ENCODE results near the gene GLCCI1.
"Not testable (repeated sequence)": the region's sequence is repeated elsewhere in the genome, so short reads cannot be mapped to it uniquely, and the experiment has no call there.

Gene GLCCI1

GRCh38 chr7:8037151-8037550, 68.6 kb downstream of the GLCCI1 start:
- Histone ChIP-seq H3K36me3 (ENCODE audit: control insufficient read depth, insufficient read depth, low read length) (no peaks in the 10 kb centered on the region), H3K9ac (no peak overlapping the region), H3K4me2 (ENCODE audit: low read length) (no peak overlapping the region), H3K9me3 (ENCODE audit: control insufficient read depth, low read length) (no peaks in the 10 kb centered on the region), H3K4me3 (ENCODE audit: low read depth, low read length) (no peak overlapping the region), H3K79me2 (no peaks in the 10 kb centered on the region), H3K4me1 (peaks cover 7% of the 10 kb centered on the region), H3K27ac (no peak overlapping the region), H3K27me3 (ENCODE audit: control insufficient read depth, insufficient read depth, low read length) (no peaks in the 10 kb centered on the region), H2AFZ (no peak overlapping the region)
- no peak for TF ChIP-seq CTCF (IDR thresholded peaks at IDR 0.05)

DNA sequence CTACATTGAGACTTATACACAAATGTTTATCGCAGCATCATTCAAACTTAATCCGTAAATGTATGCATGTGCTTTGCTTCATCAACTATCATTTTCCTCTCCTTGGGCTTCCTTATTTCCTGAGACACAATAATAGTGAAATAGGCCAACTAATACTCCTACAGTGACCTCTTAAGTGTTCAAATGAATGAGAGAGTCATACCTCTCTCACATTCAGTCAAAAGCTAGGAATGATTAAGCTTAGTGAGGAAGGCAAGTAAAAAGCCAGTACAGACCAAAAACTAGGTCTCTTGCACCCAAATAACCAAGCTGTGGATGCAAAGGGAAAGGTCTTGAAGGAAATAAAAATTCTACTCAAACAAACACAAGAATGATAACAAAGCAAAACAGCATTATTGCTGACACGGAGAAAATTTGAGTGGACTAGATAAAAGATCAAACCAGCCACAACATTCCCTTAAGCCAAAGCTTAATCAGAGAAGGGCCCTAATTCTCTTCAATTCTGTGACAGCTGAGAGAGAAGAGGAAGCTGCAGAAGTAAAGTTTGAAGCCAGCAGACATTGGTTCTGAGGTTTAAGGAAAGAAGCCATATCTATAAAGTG, 72.3 kb downstream of the GLCCI1 start:
- Histone ChIP-seq H2AFZ (no peak overlapping the region), H3K79me2 (no peaks in the 10 kb centered on the region), H3K4me3 (ENCODE audit: low read depth, low read length) (no peak overlapping the region), H3K9ac (no peak overlapping the region), H3K4me1 (peaks cover 7% of the 10 kb centered on the region), H3K4me2 (ENCODE audit: low read length) (peak overlapping the region; percentile 15), H3K27ac (no peak overlapping the region), H3K36me3 (ENCODE audit: control insufficient read depth, insufficient read depth, low read length) (no peaks in the 10 kb centered on the region), H3K9me3 (ENCODE audit: control insufficient read depth, low read length) (no peaks in the 10 kb centered on the region), H3K27me3 (ENCODE audit: control insufficient read depth, insufficient read depth, low read length) (no peaks in the 10 kb centered on the region)
- no peak for TF ChIP-seq CTCF (IDR thresholded peaks at IDR 0.05)

GRCh38 chr7:8042796-8043535, 74.4 kb downstream of the GLCCI1 start:
- Histone ChIP-seq H3K36me3 (ENCODE audit: control insufficient read depth, insufficient read depth, low read length) (no peaks in the 10 kb centered on the region), H3K4me1 (peaks cover 7% of the 10 kb centered on the region), H3K9ac (no peak overlapping the region), H3K4me2 (ENCODE audit: low read length) (no peak overlapping the region), H3K4me3 (ENCODE audit: low read depth, low read length) (no peak overlapping the region), H3K27ac (no peak overlapping the region), H3K9me3 (ENCODE audit: control insufficient read depth, low read length) (no peaks in the 10 kb centered on the region), H3K79me2 (no peaks in the 10 kb centered on the region), H2AFZ (no peak overlapping the region), H3K27me3 (ENCODE audit: control insufficient read depth, insufficient read depth, low read length) (no peaks in the 10 kb centered on the region)
- TF ChIP-seq CTCF (IDR thresholded peaks at IDR 0.05), result no peak

DNA sequence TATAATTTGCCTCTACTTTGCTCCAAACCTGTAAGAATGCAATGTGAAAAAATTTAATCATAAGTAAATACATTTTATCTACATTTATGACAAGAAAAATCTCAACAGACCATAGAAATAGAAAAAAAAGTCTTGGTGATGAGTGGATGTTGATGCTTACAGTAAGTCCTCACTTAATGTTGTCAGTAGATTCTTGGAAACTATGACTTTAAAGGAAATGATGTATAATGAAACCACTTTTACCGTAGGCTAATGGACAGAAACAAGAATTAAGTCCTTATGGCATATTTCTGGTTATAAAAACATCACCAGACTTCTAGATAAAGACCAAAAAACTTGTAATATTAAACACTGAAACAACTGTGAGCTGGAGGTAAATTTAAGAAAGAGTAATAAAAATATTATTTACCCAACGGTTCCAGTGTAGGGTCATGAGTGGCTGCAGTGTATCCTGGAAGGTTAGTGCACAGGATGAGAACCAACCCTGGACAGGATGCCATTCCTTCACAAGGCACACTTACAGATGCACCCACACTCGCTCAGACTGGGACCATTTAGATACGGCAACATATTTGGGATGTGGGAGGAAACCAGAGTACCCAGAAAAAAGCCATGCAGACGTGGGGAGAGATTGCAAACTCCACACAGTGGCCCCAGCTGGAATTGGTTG, 76.3 kb downstream of the GLCCI1 start:
- TF ChIP-seq CTCF (IDR thresholded peaks at IDR 0.05), result no peak
- no peak overlapping the region for H3K4me3 ChIP-seq (ENCODE audit: low read depth, low read length)

GRCh38 chr7:8048067-8048466, 79.5 kb downstream of the GLCCI1 start:
- not testable (repeated sequence) for H2AFZ ChIP-seq; H3K79me2 ChIP-seq; H3K27me3 ChIP-seq (ENCODE audit: control insufficient read depth, insufficient read depth, low read length)

More for the DNA sequence above, 76.3 kb downstream of the GLCCI1 start:
- Histone ChIP-seq H3K4me1 (peaks cover 7% of the 10 kb centered on the region), H3K27me3 (ENCODE audit: control insufficient read depth, insufficient read depth, low read length) (no peaks in the 10 kb centered on the region), H3K4me2 (ENCODE audit: low read length) (no peak overlapping the region), H3K9me3 (ENCODE audit: control insufficient read depth, low read length) (no peaks in the 10 kb centered on the region), H3K9ac (no peak overlapping the region), H3K27ac (no peak overlapping the region), H2AFZ (no peak overlapping the region), H3K36me3 (ENCODE audit: control insufficient read depth, insufficient read depth, low read length) (no peaks in the 10 kb centered on the region), H3K79me2 (no peaks in the 10 kb centered on the region)

More at GRCh38 chr7:8048067-8048466, 79.5 kb downstream of the GLCCI1 start:
- H3K4me1 ChIP-seq; H3K9ac ChIP-seq; H3K9me3 ChIP-seq (ENCODE audit: control insufficient read depth, low read length); H3K4me2 ChIP-seq (ENCODE audit: low read length); H3K27ac ChIP-seq; H3K36me3 ChIP-seq (ENCODE audit: control insufficient read depth, insufficient read depth, low read length); H3K4me3 ChIP-seq (ENCODE audit: low read depth, low read length): not testable (repeated sequence)
